Esophagus squamous epithelium (tissue), 5 donors: ENCODE measurements around the gene SF1. TPM values are rescaled to one million over a fixed set of nuclear protein-coding genes. Genes with fewer than 3 reads are reported as not detected.

Source experiments
- DNase-seq: peaks from one replicate; lab custom pipeline; 2025; lab: John Stamatoyannopoulos, UW
- H3K27ac ChIP-seq, 4 donors: fragments of 200-600 bp; sonication (generic); one replicate each; pipeline ENCODE4 v1.5.1; 2016 to 2019; ENCODE audit warnings: mild to moderate bottlenecking in 1 of 4
- H3K27me3 ChIP-seq, 4 donors: fragments of 200-600 bp; sonication (generic); 1 replicate in 3 of 4; 2 replicates in 1 of 4; pipeline versions ENCODE4 v1.5.1 to v1.6.0; 2017 to 2021; ENCODE audit warnings: antibody characterized with exemption in 1 of 4
- H3K36me3 ChIP-seq, 3 donors: fragments of 200-600 bp; sonication (generic); one replicate each; pipeline ENCODE4 v1.5.1; 2016 to 2019
- H3K4me1 ChIP-seq, 3 donors: fragments of 200-600 bp; sonication (generic); one replicate each; pipeline ENCODE4 v1.5.1; 2017 to 2019
- H3K4me3 ChIP-seq, 4 donors: fragments of 200-600 bp; sonication (generic); 1 replicate in 3 of 4; 2 replicates in 1 of 4; pipeline ENCODE4 v1.5.1; 2016 to 2019; ENCODE audit warnings: mild to moderate bottlenecking in 2 of 4, moderate library complexity in 1 of 4
- H3K9me3 ChIP-seq, 3 donors: fragments of 200-600 bp; sonication (generic); one replicate each; pipeline ENCODE4 v1.5.1; 2016 to 2019
- POLR2A ChIP-seq, 4 donors: fragments of 450-650 bp; IDR thresholded peaks; one replicate each; pipeline ENCODE4 v1.6.1; 2017; ENCODE audit warnings: antibody characterized with exemption in 4 of 4, mild to moderate bottlenecking in 4 of 4, moderate library complexity in 3 of 4
- whole genome bisulfite sequencing, 2 donors: methylation state at CpG; one replicate each; pipeline ENCODE4 v1.1.5; 2018; 5-methylcytosine and 5-hydroxymethylcytosine counted together
- intact Hi-C: fragments of 100-400 bp; cut with DNase I; formaldehyde crosslinking; loops from one replicate; pipeline ENCODE4 v1.15.0; 2022
- total RNA-seq, 4 donors: library from RNA; depleted of rRNA; stranded (reverse); fragments of >200 nt; gene quantifications; one replicate each; pipeline ENCODE4 v1.1.0, GENCODE V29; 2016
- TF ChIP-seq, protein P1 (sequence below), 6 experiments: fragments of 450-650 bp in 4 of 6; fragments of 200-600 bp in 2 of 6; sonication (generic) in 2 of 6; IDR thresholded peaks; one replicate each; pipeline ENCODE4 v1.5.1; 2016 to 2019; ENCODE audit warnings: antibody characterized with exemption in 6 of 6, mild to moderate bottlenecking in 4 of 6, moderate library complexity in 4 of 6
- donor health status: DM: yes; HTN: yes; CAD: no.

SF1 gene
- total RNA-seq, 4 donors from 2014 or later, result 136 to 292 (median 223) TPM

GRCh38 chr11:64752175-64752970 lies 26.0 kb downstream of the SF1 start:
- H3K9me3 ChIP-seq, result no peaks in the 10 kb centered on the region
- H3K36me3 ChIP-seq, result no peaks in the 10 kb centered on the region
- no peak for DNase-seq
- intact Hi-C loops, result no loop called here
- no peaks in the 10 kb centered on the region for H3K4me1 ChIP-seq
- TF ChIP-seq, protein P1, sequence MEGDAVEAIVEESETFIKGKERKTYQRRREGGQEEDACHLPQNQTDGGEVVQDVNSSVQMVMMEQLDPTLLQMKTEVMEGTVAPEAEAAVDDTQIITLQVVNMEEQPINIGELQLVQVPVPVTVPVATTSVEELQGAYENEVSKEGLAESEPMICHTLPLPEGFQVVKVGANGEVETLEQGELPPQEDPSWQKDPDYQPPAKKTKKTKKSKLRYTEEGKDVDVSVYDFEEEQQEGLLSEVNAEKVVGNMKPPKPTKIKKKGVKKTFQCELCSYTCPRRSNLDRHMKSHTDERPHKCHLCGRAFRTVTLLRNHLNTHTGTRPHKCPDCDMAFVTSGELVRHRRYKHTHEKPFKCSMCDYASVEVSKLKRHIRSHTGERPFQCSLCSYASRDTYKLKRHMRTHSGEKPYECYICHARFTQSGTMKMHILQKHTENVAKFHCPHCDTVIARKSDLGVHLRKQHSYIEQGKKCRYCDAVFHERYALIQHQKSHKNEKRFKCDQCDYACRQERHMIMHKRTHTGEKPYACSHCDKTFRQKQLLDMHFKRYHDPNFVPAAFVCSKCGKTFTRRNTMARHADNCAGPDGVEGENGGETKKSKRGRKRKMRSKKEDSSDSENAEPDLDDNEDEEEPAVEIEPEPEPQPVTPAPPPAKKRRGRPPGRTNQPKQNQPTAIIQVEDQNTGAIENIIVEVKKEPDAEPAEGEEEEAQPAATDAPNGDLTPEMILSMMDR (IDR thresholded peaks at IDR 0.05), result no peak
- TF ChIP-seq POLR2A (IDR thresholded peaks at IDR 0.05), result no peak
- no peak overlapping the region for H3K27ac ChIP-seq
- 83 to 84% methylated on average over 7 to 12 of the region's 14 CpGs for WGBS, 2 donors
- no peaks in the 10 kb centered on the region for H3K27me3 ChIP-seq
- H3K4me3 ChIP-seq, result no peak overlapping the region

- Histone ChIP-seq H3K9me3 (no peaks in the 10 kb centered on the region), H3K27me3 (peaks cover 0 to under 1% (median 0%) of the 10 kb centered on the region in 4 donors), H3K36me3 (no peaks in the 10 kb centered on the region), H3K27ac (no peak overlapping the region), H3K4me3 (no peak overlapping the region), H3K4me1 (no peaks in the 10 kb centered on the region)
- TF ChIP-seq, protein P1 (IDR thresholded peaks at IDR 0.05), result no peak
- no peak for TF ChIP-seq POLR2A (IDR thresholded peaks at IDR 0.05)
- intact Hi-C loops, result no loop called here
- WGBS, 2 donors, result 80 to 94% methylated on average over 8 of the region's 9 CpGs
- DNase-seq, result no peak
Measured at GRCh38 chr11:64751580-64751979, 26.8 kb downstream of the SF1 start.

DNA sequence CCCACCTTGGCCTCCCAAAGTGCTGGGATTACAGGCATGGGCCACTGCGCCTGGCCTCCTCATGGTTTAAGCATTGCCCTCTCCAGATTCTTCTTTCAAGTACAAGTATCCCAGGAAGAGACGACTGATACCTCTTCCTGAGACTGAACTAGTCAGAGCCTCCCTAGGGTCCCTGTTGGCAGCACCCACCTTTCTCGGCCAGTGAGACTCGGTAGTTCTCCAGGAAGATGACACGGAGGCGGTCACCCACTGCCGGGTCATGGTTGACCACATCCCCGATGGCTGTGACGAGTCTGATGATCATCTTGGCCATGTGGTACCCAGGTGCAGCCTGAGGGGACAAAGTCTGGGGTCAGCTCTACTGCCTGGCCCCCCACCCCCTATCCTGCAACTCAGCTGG lies 27.2 kb downstream of the SF1 start:
- Histone ChIP-seq H3K9me3 (no peaks in the 10 kb centered on the region), H3K4me3 (no peak overlapping the region), H3K27me3 (peaks cover 0 to 5% (median 0%) of the 10 kb centered on the region in 4 donors), H3K4me1 (peaks cover 0 to 2% (median 0%) of the 10 kb centered on the region in 3 donors), H3K36me3 (no peaks in the 10 kb centered on the region), H3K27ac (no peak overlapping the region)
- TF ChIP-seq POLR2A (IDR thresholded peaks at IDR 0.05), result no peak
- TF ChIP-seq, protein P1 (IDR thresholded peaks at IDR 0.05), result no peak
- intact Hi-C loops, result no loop called here
- WGBS, 2 donors, result 87 to 91% methylated on average over 5 to 9 of the region's 9 CpGs
- no peak for DNase-seq

DNA sequence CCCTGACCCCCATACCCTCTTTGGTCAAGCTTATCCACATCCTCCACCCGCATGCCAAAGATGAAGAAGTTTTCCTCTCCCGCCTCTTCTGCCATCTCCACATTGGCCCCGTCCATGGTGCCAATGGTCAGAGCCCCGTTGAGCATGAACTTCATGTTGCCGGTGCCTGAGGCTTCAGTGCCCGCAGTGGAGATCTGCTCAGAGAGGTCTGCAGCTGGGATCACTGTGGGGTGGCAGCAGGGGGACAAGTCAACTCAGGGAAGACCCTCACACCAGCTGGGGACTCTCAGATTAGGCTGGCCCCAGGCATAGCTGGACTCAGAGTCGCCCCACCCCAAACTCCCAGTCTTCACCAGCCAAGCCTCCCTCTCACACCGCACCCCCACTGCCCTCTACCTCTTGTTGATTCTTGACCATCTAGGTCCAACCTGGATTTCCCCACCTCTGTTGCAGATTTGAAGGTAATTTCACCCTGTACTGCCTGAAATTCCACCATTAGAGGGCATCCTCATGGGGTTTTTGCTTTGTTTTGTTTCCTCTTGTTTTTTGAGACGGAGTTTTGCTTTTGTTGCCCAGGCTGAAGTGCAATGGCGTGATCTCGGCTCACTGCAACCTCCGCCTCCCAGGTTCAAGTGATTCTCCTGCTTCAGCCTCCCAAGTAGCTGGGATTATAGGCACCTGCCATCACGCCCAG lies 27.8 kb downstream of the SF1 start:
- peaks cover 0 to 11% (median 0%) of the 10 kb centered on the region in 4 donors for H3K27me3 ChIP-seq
- intact Hi-C loops, result no loop called here

GRCh38 chr11:64747961-64748665 lies 30.2 kb downstream of the SF1 start:
- intact Hi-C loops, result no loop called here
- Histone ChIP-seq H3K9me3 (no peaks in the 10 kb centered on the region), H3K4me3 (no peak overlapping the region), H3K27ac (peak overlapping the region in 3 of 4 donors; percentile 38 to 93 (median 76)), H3K27me3 (peaks cover 0 to 35% (median 8%) of the 10 kb centered on the region in 4 donors), H3K36me3 (no peaks in the 10 kb centered on the region), H3K4me1 (peaks cover 19 to 32% (median 28%) of the 10 kb centered on the region in 3 donors)
- 75 to 79% methylated on average over 14 to 15 of the region's 15 CpGs for WGBS, 2 donors
- no peak for TF ChIP-seq POLR2A (IDR thresholded peaks at IDR 0.05)
- TF ChIP-seq, protein P1 (IDR thresholded peaks at IDR 0.05), result no peak
- no peak for DNase-seq

More for the DNA sequence above, 27.8 kb downstream of the SF1 start:
- 92 to 93% methylated on average over 11 to 12 of the region's 13 CpGs for WGBS, 2 donors
- no peaks in the 10 kb centered on the region for H3K9me3 ChIP-seq
- H3K36me3 ChIP-seq, result no peaks in the 10 kb centered on the region
- no peak overlapping the region for H3K27ac ChIP-seq
- H3K4me3 ChIP-seq, result no peak overlapping the region
- TF ChIP-seq POLR2A (IDR thresholded peaks at IDR 0.05), result no peak
- H3K4me1 ChIP-seq, result peaks cover 4 to 8% (median 5%) of the 10 kb centered on the region in 3 donors
- no peak for DNase-seq
